RPMI8226 (cell line): ENCODE data around the gene RPS29.

Experiments used
- DNase-seq: peaks from one replicate; pipeline ENCODE4 v3.0.0-alpha.2; 2015

RPS29 gene

DNA sequence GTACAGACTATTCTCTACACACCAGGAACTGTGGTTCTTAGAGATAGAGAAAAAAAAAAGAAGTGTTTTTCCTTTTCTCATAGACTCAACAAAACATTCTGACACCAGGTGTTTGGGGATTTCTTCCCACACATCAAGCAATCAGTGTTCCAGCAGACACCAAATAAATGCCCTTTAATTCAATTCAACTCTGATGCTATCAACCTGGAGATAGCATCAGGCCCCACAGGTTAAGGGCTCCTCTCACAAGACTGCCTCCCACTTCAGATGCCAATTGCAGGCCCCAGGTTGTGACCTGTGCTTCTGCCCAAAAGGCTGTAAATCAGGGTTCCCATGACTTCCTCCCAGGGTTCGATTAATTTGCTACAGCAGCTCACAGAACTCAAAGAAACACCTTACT is 36.7 kb downstream of the RPS29 start:
- DNase-seq, result no peak

DNA sequence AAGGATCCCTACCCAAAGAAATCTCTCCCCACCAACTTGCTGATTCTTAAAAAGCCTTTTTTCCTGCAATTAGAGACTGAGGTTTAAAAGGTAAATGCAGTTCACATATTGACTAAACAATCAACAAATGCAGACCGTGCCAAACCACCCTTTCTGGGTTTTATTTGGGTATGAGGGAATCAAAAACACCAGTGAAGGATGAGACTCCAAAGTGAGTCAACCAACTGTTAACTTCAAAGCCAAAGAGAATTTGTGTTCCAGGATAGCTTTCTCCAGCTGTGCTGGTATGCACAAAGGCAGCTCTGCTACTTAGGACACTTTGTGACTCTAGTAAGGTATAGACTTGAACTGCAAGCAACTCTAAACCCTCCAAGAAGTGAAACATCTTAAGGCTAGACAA is 39.4 kb downstream of the RPS29 start:
- DNase-seq, result no peak

GRCh38 chr14:49545716-49546115 is 40.5 kb downstream of the RPS29 start:
- DNase-seq, result no peak

DNA sequence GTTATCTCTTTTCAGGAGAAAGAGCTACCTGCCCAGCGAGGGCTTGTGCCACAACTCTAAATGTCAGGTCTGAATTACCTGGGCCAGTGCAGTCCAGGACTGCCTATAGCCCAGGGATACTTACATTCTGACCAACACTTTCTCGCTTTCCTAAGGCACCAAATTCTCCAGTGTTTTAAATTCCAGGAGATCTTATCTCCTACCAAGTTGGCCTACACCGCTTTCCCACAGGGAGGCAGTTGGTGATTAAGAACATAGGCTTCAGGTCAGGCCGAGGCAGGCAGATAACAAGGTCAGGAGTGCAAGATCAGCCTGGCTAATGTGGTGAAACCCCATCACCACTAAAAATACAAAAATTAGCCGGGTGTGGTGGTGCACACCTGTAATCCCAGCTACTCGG is 41.1 kb downstream of the RPS29 start:
- no peak for DNase-seq

- DNase-seq, result no peak
These were observed 45.1 kb downstream of the RPS29 start for GRCh38 chr14:49541049-49541448.

DNA sequence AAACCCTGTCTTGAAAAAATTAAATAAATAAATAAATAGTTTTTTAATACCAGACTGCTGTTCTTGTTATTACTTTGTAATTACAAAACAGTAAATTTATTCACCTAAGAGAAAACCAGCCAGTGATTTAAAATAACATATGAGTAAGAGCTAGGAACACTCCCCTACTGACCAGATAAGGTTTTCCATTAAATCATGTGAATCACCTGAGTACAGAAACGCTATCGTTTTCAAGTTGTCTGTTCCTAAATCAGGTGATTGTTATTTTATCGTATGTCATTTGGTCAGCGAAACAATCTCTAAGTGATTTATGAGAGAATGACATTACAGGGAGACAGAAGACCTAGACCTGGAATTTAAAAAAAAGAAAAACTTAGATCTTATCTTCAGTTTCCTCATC is 47.3 kb downstream of the RPS29 start:
- no peak for DNase-seq
